HG03571 (cell line): ENCODE results near the gene RXFP2.

Experiments
- ATAC-seq: cut with Tn5 transposase; IDR thresholded peaks from one replicate; pipeline ENCODE4 v1.9.1; 2021; ENCODE audit not compliant: unreplicated experiment

RXFP2 gene

DNA sequence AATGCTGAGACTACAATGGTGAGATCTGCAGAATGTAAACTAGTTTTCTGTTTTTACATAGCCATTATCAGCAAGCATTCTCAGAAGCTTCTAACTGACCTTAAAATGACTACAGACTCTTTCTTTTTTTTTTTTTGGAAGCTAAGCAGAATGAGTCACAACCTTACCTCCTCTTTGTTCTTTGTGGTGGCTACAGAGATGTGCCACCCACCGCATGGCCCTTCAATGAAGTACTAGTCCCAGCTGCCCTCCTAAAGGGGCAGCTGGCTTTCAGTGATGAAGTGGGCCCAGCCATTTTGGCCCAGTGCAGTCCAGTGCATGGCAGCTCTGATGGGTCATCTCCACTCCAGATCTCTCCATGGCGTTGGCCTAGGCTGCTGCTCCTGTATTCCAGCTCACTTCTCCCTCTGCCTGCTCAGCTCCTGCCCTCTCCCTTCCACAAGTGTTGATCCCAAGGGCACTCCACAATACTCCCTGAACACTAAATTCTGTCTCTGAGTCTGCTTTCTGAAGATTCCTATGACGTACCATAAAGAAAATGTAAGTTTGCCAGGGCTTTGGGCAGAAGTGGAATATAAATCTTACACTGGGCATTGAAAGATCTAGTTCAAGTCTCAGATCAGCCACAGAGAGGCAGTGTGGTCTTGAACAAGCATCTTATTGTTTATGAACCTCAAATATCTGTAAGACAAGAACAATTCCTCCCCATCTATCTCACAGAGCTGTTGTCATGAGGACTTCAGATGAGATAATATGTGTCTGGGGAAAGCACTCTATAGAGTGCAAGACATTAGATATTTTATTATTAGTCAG is 85.6 kb downstream of the RXFP2 start:
- ATAC-seq = no peak

DNA sequence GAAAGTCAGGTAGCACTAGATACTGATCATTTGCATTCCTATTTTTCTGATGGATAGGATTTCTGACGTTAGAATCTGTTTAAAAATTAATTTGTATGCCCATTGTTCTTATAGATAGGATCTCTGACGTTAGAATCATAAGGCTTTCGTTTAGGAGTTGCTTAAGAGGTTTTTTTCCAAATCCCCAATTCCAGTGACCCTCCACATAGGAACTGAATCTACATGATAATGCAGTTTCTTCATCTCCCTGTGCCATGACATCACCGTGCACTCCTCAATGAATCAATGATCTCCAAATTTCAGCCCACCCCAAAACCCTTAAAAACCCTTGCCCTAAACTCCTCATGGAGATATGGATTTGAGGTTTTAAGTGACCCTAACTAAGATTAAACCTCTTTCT is 87.2 kb downstream of the RXFP2 start:
- ATAC-seq = no peak

DNA sequence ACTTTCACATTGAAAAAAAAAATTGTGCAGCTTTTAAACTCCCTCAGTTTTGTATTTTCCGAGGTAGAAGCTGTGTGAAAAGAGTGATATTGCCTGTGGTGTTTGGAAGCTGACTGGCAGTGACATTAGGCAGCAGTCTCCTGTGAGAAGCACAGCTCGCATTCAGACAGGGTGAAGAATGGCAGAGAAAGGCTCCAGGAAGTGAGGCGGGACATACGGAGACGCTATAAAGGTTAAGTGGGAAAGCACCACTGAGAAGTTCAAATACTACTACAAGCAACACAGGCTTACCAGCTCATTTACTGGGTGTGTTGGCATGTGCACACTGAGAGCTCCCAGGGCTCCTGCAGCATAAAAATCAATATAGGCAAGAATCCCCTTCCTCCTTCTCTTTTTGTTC is 88.4 kb downstream of the RXFP2 start:
- ATAC-seq = no peak

DNA sequence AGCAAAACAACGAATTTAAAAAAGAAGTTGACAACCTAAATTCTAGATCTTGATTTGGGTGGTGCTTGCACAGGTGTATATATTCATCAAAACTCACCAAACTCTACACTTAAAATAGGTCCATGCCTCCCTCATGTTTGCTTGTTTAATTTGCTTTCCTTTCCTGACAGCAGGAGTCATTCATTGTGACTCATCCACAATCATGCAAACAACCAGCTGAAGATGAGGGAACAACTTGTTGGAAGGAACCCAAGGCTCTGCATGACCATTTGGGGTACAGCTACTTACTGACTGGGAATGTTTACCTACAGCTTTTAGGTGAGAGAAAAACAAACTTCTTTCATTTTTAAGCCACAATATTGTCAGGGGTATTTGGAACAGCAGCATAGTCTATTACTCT is 96.6 kb downstream of the RXFP2 start:
- ATAC-seq = no peak

DNA sequence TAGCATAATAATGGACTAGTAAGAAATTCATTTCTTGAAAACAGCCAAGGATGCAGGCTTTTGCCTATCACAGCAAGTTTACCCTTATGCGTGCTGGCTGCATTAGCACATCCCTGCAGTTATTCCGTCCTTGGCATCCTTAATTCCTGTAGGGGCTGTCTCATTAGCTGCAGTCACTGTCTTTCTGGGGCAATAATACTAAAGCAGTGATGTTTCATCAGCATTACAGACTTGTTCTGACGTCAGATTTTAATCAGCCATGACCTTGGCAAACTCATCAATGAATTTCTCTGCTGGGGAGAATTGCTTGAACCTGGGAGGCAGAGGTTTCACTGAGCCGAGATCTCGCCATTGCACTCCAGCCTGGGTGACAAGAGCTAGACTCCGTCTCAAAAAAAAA is 103.7 kb downstream of the RXFP2 start:
- ATAC-seq = no peak

DNA sequence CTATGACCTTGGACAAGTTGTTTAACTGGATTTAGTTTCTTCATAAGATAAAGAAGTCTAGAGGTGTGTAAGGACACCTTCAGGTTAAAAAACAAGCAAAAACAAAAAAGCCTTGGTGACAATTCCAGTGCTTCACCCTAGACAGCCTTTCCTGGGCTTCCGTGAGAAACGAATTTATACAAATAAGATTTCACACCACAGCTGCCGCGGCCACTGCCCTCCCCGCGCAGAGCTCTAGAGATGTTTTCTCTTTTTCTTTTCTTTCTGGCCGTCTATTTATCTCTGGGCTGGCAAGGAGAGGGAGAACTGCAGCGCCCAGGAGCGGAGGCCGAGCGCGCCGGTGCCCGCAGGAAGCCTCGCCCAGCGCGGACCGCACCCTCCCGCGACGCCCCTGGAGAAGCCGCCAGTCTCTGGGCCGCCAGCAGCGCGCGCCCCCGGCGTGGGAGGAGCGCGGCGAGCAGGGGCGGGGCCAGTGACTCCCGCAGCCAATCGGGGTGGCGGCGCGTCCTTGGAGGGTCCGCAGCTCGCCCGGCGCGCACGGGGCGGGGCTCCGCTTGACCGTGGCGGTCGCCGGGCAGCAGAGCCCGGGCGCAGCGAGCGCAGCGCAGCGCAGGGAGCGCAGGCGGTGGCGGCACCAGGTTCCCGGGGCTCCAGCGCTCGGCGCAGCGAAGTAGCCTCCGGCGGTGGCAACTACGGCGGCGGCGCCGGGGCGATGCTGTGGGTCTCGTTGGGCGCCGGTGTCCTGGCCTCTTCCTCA is 107.0 kb downstream of the RXFP2 start:
- ATAC-seq = peak; percentile 99

DNA sequence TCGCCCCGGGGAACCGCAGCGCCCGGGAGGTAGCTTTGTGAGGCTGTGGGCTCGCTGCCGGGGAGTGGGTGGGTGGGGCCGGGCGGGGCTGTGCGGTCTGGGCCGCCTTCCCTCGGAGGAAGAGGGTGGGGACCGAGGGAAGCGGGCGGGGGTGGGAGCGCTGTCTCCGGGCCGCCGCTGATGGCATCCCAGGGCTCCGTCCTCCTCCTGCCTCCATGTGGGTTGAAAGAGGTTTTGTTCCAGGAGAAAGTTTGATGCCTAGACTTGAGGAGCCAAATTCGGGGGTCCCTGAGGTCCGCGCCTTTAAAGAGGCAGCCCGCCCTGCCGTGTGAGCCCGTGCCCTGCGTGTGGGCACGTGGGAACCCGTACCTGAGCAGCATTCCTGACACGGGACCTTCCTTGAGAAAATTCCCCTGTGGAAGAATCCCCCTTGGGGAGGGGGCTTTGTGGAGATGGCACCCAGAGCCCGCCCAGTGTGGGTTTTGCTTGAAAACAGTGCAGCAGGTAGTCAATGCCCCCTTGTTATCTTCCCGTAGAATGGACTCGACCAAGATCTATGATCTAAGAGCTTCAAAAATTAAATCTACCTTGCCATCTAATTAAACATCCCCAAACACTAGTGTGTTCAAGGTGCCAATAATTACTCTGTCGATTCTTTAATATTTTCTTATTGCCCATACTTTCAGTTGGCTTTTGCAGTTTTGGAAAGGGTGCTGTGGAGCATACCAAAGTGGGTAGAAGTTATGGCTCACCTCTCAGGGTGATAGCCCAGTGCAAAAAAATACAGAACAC is 107.8 kb downstream of the RXFP2 start:
- no peak for ATAC-seq

DNA sequence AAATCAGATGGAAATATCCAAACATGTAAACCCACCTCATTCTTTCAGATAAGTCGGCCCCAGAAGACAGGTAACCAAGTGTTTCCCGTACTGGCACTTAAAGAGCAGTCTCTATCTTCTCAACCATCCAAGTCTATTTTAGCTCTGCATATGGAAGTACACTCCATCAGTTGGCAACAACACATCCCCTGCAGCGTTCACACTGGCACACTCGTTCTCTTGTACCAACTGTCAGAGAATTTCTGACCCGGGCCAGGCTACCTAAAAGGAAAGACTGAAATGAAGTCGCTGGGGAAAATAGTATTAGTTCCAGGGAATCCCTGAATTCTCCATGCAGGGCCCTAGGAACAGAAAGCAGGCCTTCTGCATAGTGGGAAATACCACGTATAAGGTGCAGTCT is 109.3 kb downstream of the RXFP2 start:
- ATAC-seq = no peak

DNA sequence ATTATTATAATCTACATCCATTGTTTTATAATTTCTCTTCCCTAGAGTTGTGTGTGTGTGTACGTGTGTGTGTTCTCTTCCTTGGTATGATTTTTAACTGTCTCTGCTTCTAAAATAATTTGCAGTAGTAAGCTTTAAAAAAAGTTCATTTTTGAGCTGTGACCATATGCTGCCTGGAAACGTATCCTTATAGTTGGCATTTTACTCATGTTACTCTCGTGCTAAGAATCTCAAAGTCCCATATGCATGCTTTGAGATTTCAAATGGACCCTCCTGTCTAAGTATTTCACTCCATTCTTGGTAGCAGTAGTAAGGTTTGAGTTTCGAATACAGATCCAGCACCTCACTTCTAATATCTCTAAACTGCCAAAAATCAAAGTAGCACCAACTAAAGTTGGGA is 109.9 kb downstream of the RXFP2 start:
- ATAC-seq = no peak

DNA sequence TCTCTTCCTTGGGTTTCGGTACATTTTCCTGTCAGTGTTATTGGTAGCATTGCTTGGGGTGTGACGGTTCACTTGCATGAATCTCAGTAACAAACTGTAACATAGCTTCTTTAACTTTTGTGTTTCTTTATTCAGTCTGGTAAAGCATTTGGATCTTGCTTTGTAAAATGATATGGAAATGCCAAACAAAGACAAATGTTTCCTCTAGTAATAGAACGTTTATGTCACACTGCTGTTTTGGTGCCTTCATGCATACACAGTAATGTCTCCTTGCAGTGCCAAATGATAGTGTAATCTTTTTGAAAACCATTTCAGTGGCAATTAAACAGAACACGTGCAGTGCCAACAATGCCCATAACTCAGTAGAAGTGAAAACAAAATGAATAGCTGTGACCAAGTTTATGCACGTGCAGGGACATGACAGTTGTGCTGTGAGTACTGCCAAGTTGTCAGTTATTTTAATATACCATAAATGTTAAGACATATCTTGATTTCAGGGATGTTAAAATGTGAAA is 110.8 kb downstream of the RXFP2 start:
- ATAC-seq = no peak

DNA sequence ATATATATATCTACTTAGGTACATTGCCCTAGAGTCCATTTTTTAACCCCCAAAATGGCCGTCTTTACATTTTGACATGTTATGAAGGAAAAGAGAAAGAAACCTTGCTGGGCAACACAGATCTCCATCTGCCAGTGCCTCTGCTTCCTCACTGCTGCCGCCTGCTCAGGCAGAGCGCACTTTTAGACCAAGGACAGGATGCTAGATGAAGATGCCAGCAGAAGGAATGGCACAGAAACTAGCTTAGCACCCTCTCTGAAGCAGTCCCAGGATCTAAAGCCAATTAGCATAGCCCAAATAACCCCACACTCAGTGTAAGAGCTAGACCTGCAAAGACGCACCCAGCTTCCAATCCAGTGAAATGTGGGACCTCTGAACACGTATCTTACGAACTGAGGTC is 111.9 kb downstream of the RXFP2 start:
- no peak for ATAC-seq
